Thymus (tissue), 14 donors: Measurements from ENCODE around the gene PCDHGA10. TPM values are rescaled to one million over a fixed set of nuclear protein-coding genes. Genes with fewer than 3 reads are reported as not detected.
A peak's percentile ranks its signal among the peaks of the same experiment; 100 is the strongest.

Experiments used
- DNase-seq, 9 donors: peaks; one replicate each; pipeline ENCODE4 v3.0.0-alpha.2; 2013; ENCODE audit warnings: low spot score in 9 of 9, low read depth in 6 of 9, missing footprints in 1 of 9
- H3K27ac ChIP-seq, 2 donors: one replicate each; pipeline ENCODE4 v1.5.1; 2013; ENCODE audit warnings: control low read depth in 1 of 2, low read depth in 1 of 2, low read length in 1 of 2, mild to moderate bottlenecking in 1 of 2, moderate library complexity in 1 of 2
- H3K27me3 ChIP-seq, 2 donors: one replicate each; pipeline ENCODE4 v1.5.1; 2013; ENCODE audit warnings: low read length in 1 of 2; ENCODE audit not compliant: control insufficient read depth in 2 of 2, insufficient read depth in 1 of 2
- H3K36me3 ChIP-seq, 2 donors: one replicate each; pipeline ENCODE4 v1.5.1; 2013; ENCODE audit warnings: low read length in 1 of 2, mild to moderate bottlenecking in 1 of 2, moderate library complexity in 1 of 2; ENCODE audit not compliant: control insufficient read depth in 2 of 2, insufficient read depth in 2 of 2
- H3K4me1 ChIP-seq, 2 donors: one replicate each; pipeline ENCODE4 v1.5.1; 2013; ENCODE audit warnings: low read length in 2 of 2; ENCODE audit not compliant: control insufficient read depth in 2 of 2, insufficient read depth in 2 of 2
- H3K4me3 ChIP-seq, 2 donors: one replicate each; pipeline ENCODE4 v1.5.1; 2013; ENCODE audit warnings: low read length in 2 of 2, control low read depth in 1 of 2, mild to moderate bottlenecking in 1 of 2
- H3K9me3 ChIP-seq, 2 donors: one replicate each; pipeline ENCODE4 v1.5.1; 2013; ENCODE audit warnings: low read length in 1 of 2, mild to moderate bottlenecking in 1 of 2; ENCODE audit not compliant: control insufficient read depth in 2 of 2, insufficient read depth in 1 of 2
- WGBS: extraction: QIAGEN DNeasy Blood & Tissue Kit; methylation state at CpG from one replicate; pipeline ENCODE4 v1.1.7; 2013; 5-methylcytosine and 5-hydroxymethylcytosine counted together
- long read RNA-seq, 10 donors: transcript quantifications; one replicate each; lab custom pipeline, GENCODE V29; 2026
- polyA plus RNA-seq: library from polyadenylated mRNA; stranded (reverse); fragments of 200-250 nt; gene quantifications from one replicate; pipeline ENCODE4 v1.2.3, GENCODE V29; 2013
- total RNA-seq: library from RNA; stranded (reverse); fragments of 120-200 nt; gene quantifications from one replicate; pipeline ENCODE4 v1.2.4, GENCODE V29; 2013
- donor health status: healthy.

Gene PCDHGA10
- total RNA-seq (0.61 TPM), polyA plus RNA-seq (0.87 TPM)
- long read RNA-seq, donor 1: 0 reads
- long read RNA-seq, donor 2: 0 reads
- long read RNA-seq, donor 3, full-length matches to known transcripts: 3 of 3 reads
- long read RNA-seq, donor 3, partial matches to known transcripts: 0 of 3 reads
- long read RNA-seq, donor 3, other reads (novel, unspliced or antisense): 0 of 3 reads
- long read RNA-seq, donor 4: 0 reads
- long read RNA-seq, donor 5, full-length matches to known transcripts: 2 of 2 reads
- long read RNA-seq, donor 5, partial matches to known transcripts: 0 of 2 reads
- long read RNA-seq, donor 5, other reads (novel, unspliced or antisense): 0 of 2 reads
- long read RNA-seq, donor 6, full-length matches to known transcripts: 1 of 1 reads
- long read RNA-seq, donor 6, partial matches to known transcripts: 0 of 1 reads
- long read RNA-seq, donor 6, other reads (novel, unspliced or antisense): 0 of 1 reads
- long read RNA-seq, donor 7, full-length matches to known transcripts: 3 of 3 reads
- long read RNA-seq, donor 7, partial matches to known transcripts: 0 of 3 reads
- long read RNA-seq, donor 7, other reads (novel, unspliced or antisense): 0 of 3 reads
- long read RNA-seq, donor 8, full-length matches to known transcripts: 1 of 1 reads
- long read RNA-seq, donor 8, partial matches to known transcripts: 0 of 1 reads
- long read RNA-seq, donor 8, other reads (novel, unspliced or antisense): 0 of 1 reads
- long read RNA-seq, donor 9: 0 reads
- long read RNA-seq, donor 10, full-length matches to known transcripts: 1 of 1 reads
- long read RNA-seq, donor 10, partial matches to known transcripts: 0 of 1 reads
- long read RNA-seq, donor 10, other reads (novel, unspliced or antisense): 0 of 1 reads

DNA sequence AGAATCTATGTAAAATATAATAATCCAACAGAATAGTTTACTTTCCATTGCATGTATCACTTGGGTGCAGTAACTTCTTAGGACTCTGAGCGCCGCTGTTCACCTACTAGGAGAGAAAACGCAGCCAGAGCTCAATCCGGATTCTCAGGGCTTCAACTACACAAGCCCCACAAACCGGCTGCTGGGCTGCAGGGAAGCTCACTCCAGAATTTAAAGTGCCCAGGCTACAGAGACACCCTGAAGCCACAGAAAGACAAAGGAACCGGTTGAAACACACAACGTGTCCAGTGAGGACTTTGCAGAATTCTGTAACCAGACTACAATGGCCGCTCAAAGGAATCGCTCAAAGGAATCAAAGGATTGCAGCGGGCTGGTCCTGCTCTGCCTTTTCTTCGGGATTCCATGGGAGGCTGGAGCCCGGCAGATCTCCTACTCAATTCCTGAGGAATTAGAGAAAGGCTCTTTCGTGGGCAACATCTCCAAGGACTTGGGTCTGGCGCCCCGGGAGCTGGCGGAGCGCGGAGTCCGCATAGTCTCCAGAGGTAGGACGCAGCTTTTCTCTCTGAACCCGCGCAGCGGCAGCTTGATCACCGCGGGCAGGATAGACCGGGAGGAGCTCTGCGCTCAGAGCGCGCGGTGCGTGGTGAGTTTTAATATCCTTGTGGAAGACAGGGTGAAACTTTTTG lies at the start of gene PCDHGA10:
Gene PCDHGA10, plus strand, starts transcription at position 134 of the 686 bp plus-strand sequence. Its CDS starts 189 bp downstream, at position 323.
- H3K27me3 ChIP-seq: peaks cover 44 to 94% of the 10 kb centered on the region in 2 donors
- 12% methylated on average over 31 of the region's 31 CpGs for WGBS
- no peak within 1 kb of the TSS for H3K27ac ChIP-seq
- DNase-seq: peak in 3 of 9 donors; percentile 32 to 67 (median 55)
- H3K4me3 ChIP-seq: peak within 1 kb of the TSS; percentile 29 to 39
- no peaks in the 10 kb centered on the region for H3K36me3 ChIP-seq
- H3K4me1 ChIP-seq: peaks cover 0 to 4% of the 10 kb centered on the region in 2 donors
- peaks cover 13 to 30% of the 10 kb centered on the region in 2 donors for H3K9me3 ChIP-seq

- WGBS: 29% methylated on average over 34 of the region's 34 CpGs
- Histone ChIP-seq H3K4me3 (no peak within 1 kb of the TSS), H3K4me1 (peaks cover 0 to 3% of the 10 kb centered on the region in 2 donors), H3K27ac (no peak within 1 kb of the TSS), H3K9me3 (peaks cover 24 to 37% of the 10 kb centered on the region in 2 donors), H3K27me3 (peaks cover 13 to 62% of the 10 kb centered on the region in 2 donors), H3K36me3 (no peaks in the 10 kb centered on the region)
- DNase-seq: no peak
These were observed 48.7 kb upstream of the PCDHGA10 start, which contains the start of gene PCDHGA5 for GRCh38 chr5:141363952-141364660. TSS of gene PCDHGA5 (plus strand) at chr5:141364162. CDS start at chr5:141364331, 169 bp downstream.

GRCh38 chr5:141366016-141366896 lies 46.5 kb upstream of the PCDHGA10 start:
- Histone ChIP-seq H3K27me3 (peaks cover 10 to 65% of the 10 kb centered on the region in 2 donors), H3K36me3 (no peaks in the 10 kb centered on the region), H3K9me3 (peaks cover 19 to 43% of the 10 kb centered on the region in 2 donors), H3K4me3 (no peak overlapping the region), H3K27ac (no peak overlapping the region), H3K4me1 (no peaks in the 10 kb centered on the region)
- 41% methylated on average over 46 of the region's 46 CpGs for WGBS
- DNase-seq: no peak

DNA sequence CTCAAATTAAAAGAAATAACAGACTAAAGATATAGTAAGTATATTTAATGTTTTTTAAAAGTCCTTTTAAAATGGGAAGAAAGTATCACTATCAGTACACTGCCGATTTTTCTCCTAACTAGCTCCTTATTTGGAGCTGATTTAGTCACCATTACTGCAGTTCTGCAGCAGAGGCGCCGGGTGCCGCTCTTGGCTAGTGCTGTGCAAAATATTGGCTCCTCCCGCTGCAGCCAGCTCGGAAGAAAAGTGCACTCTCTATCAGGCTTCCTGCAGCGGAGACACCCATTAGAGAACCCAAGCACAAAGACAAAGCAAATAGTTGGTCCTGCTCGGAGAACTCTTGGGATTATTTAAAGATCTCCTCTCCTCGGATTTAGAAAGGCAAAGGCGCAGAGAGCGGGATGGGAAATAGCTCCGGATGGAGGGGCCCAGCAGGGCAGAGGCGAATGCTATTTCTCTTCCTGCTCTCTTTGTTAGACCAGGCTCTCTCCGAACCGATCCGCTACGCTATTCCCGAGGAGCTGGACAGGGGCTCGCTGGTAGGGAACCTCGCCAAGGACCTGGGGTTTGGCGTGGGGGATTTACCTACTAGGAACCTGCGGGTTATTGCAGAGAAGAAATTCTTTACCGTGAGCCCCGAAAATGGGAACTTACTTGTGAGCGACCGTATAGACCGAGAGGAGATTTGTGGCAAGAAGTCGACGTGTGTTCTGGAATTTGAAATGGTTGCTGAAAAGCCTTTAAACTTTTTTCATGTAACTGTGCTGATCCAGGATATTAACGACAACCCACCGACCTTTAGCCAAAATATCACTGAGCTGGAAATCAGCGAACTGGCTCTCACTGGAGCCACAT lies 42.6 kb upstream of the PCDHGA10 start, which contains the start of gene PCDHGB3:
Gene PCDHGB3, plus strand, starts transcription at position 249 of the 855 bp plus-strand sequence. Its CDS starts 153 bp downstream, at position 402.
- peaks cover 16 to 49% of the 10 kb centered on the region in 2 donors for H3K9me3 ChIP-seq

DNA sequence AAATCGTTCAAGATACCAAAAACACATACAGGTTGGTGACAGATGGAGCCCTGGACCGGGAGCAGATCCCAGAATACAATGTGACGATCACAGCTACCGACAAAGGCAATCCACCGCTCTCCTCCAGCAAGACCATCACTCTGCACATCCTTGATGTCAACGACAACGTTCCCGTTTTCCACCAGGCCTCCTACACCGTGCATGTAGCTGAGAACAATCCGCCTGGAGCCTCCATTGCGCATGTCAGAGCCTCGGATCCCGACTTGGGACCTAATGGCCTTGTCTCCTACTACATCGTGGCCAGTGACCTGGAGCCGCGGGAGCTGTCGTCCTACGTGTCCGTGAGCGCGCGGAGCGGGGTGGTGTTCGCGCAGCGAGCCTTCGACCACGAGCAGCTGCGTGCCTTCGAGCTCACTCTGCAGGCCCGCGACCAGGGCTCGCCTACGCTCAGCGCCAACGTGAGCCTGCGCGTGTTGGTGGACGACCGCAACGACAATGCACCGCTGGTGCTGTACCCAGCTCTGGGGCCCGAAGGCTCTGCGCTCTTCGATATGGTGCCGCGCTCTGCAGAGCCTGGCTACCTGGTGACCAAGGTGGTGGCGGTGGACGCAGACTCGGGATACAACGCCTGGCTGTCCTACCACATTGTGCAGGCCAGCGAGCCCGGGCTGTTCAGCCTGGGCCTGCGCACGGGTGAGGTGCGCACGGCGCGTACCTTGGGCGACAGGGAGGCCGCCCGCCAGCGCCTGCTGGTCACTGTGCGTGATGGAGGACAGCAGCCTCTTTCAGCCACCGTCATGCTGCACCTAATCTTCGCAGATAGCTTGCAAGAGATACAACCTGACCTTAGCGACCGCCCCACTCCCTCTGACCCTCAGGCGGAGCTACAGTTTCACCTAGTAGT lies 41.0 kb upstream of the PCDHGA10 start:
- Histone ChIP-seq H3K27ac (no peak overlapping the region), H3K4me1 (no peaks in the 10 kb centered on the region), H3K9me3 (peaks cover 12 to 50% of the 10 kb centered on the region in 2 donors), H3K27me3 (peaks cover 0 to 65% of the 10 kb centered on the region in 2 donors), H3K36me3 (no peaks in the 10 kb centered on the region), H3K4me3 (no peak overlapping the region)
- WGBS: 44% methylated on average over 69 of the region's 69 CpGs
- no peak for DNase-seq

More for the DNA sequence above, 42.6 kb upstream of the PCDHGA10 start, which contains the start of gene PCDHGB3:
- Histone ChIP-seq H3K27ac (no peak within 1 kb of the TSS), H3K27me3 (peaks cover 0 to 68% of the 10 kb centered on the region in 2 donors), H3K4me1 (no peaks in the 10 kb centered on the region), H3K4me3 (peak within 1 kb of the TSS; percentile 12 to 19), H3K36me3 (no peaks in the 10 kb centered on the region)
- 18% methylated on average over 32 of the region's 32 CpGs for WGBS
- DNase-seq: peak in 1 of 9 donors; percentile 39

GRCh38 chr5:141373673-141374317 lies 39.0 kb upstream of the PCDHGA10 start, which contains the start of gene PCDHGA6:
TSS of gene PCDHGA6 (plus strand) at chr5:141373891. CDS start at chr5:141374084, 193 bp downstream.
- H3K9me3 ChIP-seq: peaks cover 12 to 54% of the 10 kb centered on the region in 2 donors
- WGBS: 28% methylated on average over 27 of the region's 27 CpGs
- peak in 1 of 9 donors; percentile 9 for DNase-seq
- H3K27ac ChIP-seq: no peak within 1 kb of the TSS
- H3K27me3 ChIP-seq: peaks cover 0 to 61% of the 10 kb centered on the region in 2 donors
- H3K4me1 ChIP-seq: no peaks in the 10 kb centered on the region
- no peaks in the 10 kb centered on the region for H3K36me3 ChIP-seq
- H3K4me3 ChIP-seq: no peak within 1 kb of the TSS
